Karpas-422 (cell line): Measurements from ENCODE around the gene TAS2R3. TPM values are rescaled to one million over a fixed set of nuclear protein-coding genes. Genes with fewer than 3 reads are reported as not detected.

Experiments
- DNase-seq: peaks from one replicate; pipeline ENCODE4 v3.0.0-alpha.2; 2015
- H2AFZ ChIP-seq: fragments of 200-600 bp; sonication (generic); 2 replicates; pipeline ENCODE4 v1.6.1; 2014; ENCODE audit warnings: antibody characterized with exemption, low read length, mixed read lengths
- H3K27ac ChIP-seq: fragments of 200-600 bp; sonication (generic); 2 replicates; pipeline ENCODE4 v1.5.1; 2014; ENCODE audit warnings: mild to moderate bottlenecking, low read length, moderate library complexity
- H3K27me3 ChIP-seq: fragments of 200-600 bp; sonication (generic); 2 replicates; pipeline ENCODE4 v1.6.1; 2014; ENCODE audit warnings: low read length, mixed read lengths
- H3K36me3 ChIP-seq: fragments of 200-600 bp; sonication (generic); 2 replicates; pipeline ENCODE4 v1.6.1; 2014; ENCODE audit warnings: low read length, mixed read lengths; ENCODE audit not compliant: insufficient read depth
- H3K4me1 ChIP-seq: fragments of 200-600 bp; sonication (generic); 2 replicates; pipeline ENCODE4 v1.6.1; 2014; ENCODE audit warnings: mild to moderate bottlenecking, low read length, mixed read lengths
- H3K4me2 ChIP-seq: fragments of 200-600 bp; sonication (generic); 2 replicates; pipeline ENCODE4 v1.6.1; 2014; ENCODE audit warnings: low read length, low read depth, mild to moderate bottlenecking; ENCODE audit not compliant: poor library complexity, severe bottlenecking
- H3K4me3 ChIP-seq: fragments of 200-600 bp; sonication (generic); 2 replicates; pipeline ENCODE4 v1.5.1; 2014; ENCODE audit warnings: mild to moderate bottlenecking, antibody characterized with exemption, low read length, mixed read lengths
- H3K79me2 ChIP-seq: fragments of 200-600 bp; sonication (generic); 2 replicates; pipeline ENCODE4 v1.6.1; 2014; ENCODE audit warnings: mild to moderate bottlenecking, low read length, mixed read lengths
- H3K9ac ChIP-seq: fragments of 200-600 bp; sonication (generic); 2 replicates; pipeline ENCODE4 v1.6.0; 2014; ENCODE audit warnings: low read length
- H3K9me2 ChIP-seq: fragments of 200-600 bp; sonication (generic), shearing (Covaris generic); replicated peaks from 2 replicates; pipeline ENCODE4 v1.6.0; 2014; ENCODE audit warnings: mild to moderate bottlenecking, low read length, moderate library complexity; ENCODE audit not compliant: insufficient read depth
- H3K9me3 ChIP-seq: fragments of 300-700, 200-600 bp; sonication (generic); 2 replicates; pipeline ENCODE4 v1.6.1; 2014; ENCODE audit warnings: low read length, mixed read lengths
- H4K20me1 ChIP-seq: fragments of 200-600 bp; sonication (generic); 2 replicates; pipeline ENCODE4 v1.6.1; 2014; ENCODE audit warnings: mild to moderate bottlenecking, antibody characterized with exemption, low read length, low read depth; ENCODE audit not compliant: insufficient read depth
- total RNA-seq: library from RNA; depleted of rRNA; stranded (reverse); fragments of >200 nt; shearing (Covaris generic); gene quantifications from 2 replicates; pipeline ENCODE4 v1.2.3, GENCODE V29; 2014; ENCODE audit warnings: low replicate concordance; rRNA removed

The TAS2R3 gene, protein sequence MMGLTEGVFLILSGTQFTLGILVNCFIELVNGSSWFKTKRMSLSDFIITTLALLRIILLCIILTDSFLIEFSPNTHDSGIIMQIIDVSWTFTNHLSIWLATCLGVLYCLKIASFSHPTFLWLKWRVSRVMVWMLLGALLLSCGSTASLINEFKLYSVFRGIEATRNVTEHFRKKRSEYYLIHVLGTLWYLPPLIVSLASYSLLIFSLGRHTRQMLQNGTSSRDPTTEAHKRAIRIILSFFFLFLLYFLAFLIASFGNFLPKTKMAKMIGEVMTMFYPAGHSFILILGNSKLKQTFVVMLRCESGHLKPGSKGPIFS
- 0.94 and 1.0 TPM in 2 replicates for total RNA-seq

DNA sequence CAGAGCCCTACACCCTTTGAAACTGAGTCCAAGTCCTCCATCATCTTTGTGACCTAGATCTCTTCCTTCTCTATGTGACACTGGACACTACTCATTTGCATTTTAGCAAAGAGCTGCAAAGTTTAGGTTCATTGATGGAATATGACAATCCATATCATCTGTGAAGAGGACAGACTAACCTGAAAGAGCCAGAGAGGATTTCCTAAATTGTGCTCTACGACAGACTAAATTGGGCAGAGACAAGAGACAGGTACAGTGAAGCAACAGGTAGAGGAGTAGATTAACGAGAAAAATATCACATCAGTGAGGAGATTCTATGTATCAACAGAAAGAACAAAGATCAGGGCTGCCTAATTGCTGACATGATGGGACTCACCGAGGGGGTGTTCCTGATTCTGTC lies at the start of gene TAS2R3:
TAS2R3 (plus strand) TSS at position 301 of the 400 bp plus-strand sequence; CDS start at position 363, 62 bp downstream.
- Histone ChIP-seq H3K9ac (no peak within 1 kb of the TSS), H4K20me1 (no peaks in the 10 kb centered on the region), H3K4me2 (no peak within 1 kb of the TSS), H3K9me2 (no peaks in the 10 kb centered on the region), H3K27me3 (no peaks in the 10 kb centered on the region), H3K4me1 (no peaks in the 10 kb centered on the region), H3K36me3 (peaks cover 3% of the 10 kb centered on the region; the same call in 1 of the 2 replicates), H3K27ac (no peak within 1 kb of the TSS), H3K79me2 (no peaks in the 10 kb centered on the region), H3K9me3 (no peaks in the 10 kb centered on the region), H2AFZ (no peak within 1 kb of the TSS), H3K4me3 (no peak within 1 kb of the TSS)
- no peak for DNase-seq

DNA sequence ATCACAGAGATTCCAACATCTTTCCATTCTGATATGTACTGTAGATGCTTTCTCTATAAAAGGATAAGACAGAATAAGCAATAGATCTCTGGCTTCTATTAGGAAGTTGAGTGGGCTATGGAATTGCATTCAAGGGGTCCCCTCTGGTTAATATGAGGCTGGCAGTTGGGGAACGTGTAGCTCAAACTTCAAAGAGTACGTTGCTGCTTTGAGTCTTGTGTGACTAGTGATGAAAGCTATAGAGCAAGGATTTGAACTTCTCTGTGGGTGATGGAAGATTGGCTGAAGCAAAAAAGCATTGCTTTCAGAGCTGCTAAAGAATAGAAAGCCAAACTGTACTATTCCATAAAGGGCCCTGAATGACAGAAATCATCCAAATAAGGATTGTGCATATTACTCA lies 49.3 kb upstream of the TAS2R3 start:
- DNase-seq: no peak
- H3K4me2 ChIP-seq: no peak overlapping the region
- H3K27me3 ChIP-seq: no peaks in the 10 kb centered on the region

DNA sequence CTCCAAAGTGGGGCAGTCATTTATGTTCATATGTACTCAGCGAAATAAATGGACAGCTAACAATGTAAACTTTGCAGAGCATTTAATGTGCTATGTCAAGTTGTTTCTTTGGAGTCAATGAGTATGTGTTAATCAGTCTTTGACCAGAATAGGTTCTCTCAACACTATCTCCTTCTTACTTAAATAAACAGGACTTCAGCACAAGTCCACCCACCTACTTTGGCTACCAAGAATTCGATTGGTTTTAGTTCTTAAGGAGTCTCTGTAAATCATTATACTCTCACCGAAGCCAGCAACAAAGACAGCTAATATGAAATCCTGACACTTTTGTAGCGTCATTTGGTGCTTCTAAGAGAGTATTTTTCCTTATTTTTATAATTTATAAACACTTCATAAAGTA lies 48.9 kb upstream of the TAS2R3 start:
- H3K9me3 ChIP-seq: no peaks in the 10 kb centered on the region
- H3K9me2 ChIP-seq: no peaks in the 10 kb centered on the region
- no peak overlapping the region for H3K4me3 ChIP-seq
- no peak overlapping the region for H3K9ac ChIP-seq
- no peaks in the 10 kb centered on the region for H3K36me3 ChIP-seq
- H3K79me2 ChIP-seq: no peaks in the 10 kb centered on the region
- H3K27me3 ChIP-seq: no peaks in the 10 kb centered on the region
- no peak overlapping the region for H3K4me2 ChIP-seq
- DNase-seq: no peak
- H2AFZ ChIP-seq: no peak overlapping the region
- H3K27ac ChIP-seq: no peak overlapping the region
- H4K20me1 ChIP-seq: no peaks in the 10 kb centered on the region
- H3K4me1 ChIP-seq: no peaks in the 10 kb centered on the region

More for the DNA sequence above, 49.3 kb upstream of the TAS2R3 start:
- no peak overlapping the region for H3K9ac ChIP-seq
- H3K9me3 ChIP-seq: no peaks in the 10 kb centered on the region
- no peaks in the 10 kb centered on the region for H3K36me3 ChIP-seq
- no peaks in the 10 kb centered on the region for H3K79me2 ChIP-seq
- no peak overlapping the region for H3K27ac ChIP-seq
- no peaks in the 10 kb centered on the region for H4K20me1 ChIP-seq
- no peak overlapping the region for H3K4me3 ChIP-seq
- no peaks in the 10 kb centered on the region for H3K4me1 ChIP-seq
- H3K9me2 ChIP-seq: no peaks in the 10 kb centered on the region
- H2AFZ ChIP-seq: no peak overlapping the region

DNA sequence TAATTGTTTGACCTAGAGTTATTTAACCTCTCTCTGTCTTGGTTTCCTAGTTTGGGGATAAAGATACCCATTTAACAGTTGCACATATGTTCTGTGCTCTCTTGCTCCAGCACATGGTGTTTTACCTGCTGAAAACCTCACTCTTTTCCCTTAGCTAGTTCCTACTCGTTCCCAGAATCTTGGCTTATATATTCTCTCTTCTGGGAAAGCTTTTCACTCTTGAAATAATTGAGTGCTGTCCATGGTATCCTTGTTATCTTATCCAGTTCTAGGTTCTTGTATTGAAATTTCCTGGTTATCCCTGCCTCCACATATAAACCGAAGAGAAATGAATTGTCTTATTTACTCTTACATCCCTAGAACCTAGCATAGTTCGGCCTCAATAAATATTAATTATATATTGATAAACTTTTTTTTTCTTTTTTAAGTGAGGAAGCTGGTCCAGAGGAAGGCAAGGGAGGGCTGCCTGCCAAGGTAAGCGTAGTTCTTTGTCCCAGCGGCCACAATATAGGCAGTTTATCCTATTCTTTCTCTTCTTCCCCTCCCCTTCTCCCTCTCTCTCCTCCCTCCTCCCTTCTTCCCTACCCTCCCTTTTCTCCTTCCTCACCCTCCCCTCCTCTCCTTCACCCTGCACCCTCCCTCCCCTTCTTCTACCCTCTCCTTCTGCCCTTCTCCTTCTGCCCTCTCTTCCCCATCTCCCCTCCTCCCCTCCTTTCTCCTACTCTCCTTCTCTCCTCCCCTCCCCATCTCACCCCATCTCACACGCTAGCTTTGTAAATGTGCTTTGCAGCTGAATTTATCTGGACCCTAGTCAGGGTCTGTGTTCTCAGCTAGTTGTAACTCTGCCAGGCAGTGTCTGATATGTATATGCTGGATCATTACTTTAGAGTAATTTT lies 47.9 kb upstream of the TAS2R3 start:
- Histone ChIP-seq H3K4me1 (no peaks in the 10 kb centered on the region), H3K27me3 (no peaks in the 10 kb centered on the region), H3K9ac (no peak overlapping the region), H3K4me3 (no peak overlapping the region), H4K20me1 (no peaks in the 10 kb centered on the region), H3K9me3 (no peaks in the 10 kb centered on the region), H3K4me2 (no peak overlapping the region), H3K79me2 (no peaks in the 10 kb centered on the region), H3K27ac (no peak overlapping the region), H2AFZ (no peak overlapping the region), H3K9me2 (no peaks in the 10 kb centered on the region), H3K36me3 (no peaks in the 10 kb centered on the region)
- no peak for DNase-seq

DNA sequence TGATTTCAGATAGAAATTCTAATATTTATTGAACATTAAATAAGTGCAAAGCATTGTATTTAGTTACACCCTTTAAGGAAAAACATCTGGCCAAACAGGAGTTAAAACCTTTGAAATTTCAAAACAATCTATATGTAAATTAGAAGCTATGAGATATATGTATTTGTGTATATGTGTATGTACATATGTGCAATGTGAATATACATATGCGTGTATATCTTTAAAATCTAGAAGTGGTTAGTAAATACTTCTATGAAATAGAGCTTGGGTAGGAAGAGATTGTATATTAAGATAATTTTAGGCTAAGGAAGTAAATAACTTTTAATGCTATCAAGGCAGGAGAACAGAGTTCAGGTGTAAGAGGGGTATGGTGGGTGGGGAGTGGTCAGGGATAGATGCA lies 46.4 kb upstream of the TAS2R3 start:
- no peaks in the 10 kb centered on the region for H4K20me1 ChIP-seq
- no peak overlapping the region for H3K9ac ChIP-seq
- H3K4me3 ChIP-seq: no peak overlapping the region
- H3K9me3 ChIP-seq: no peaks in the 10 kb centered on the region
- H3K79me2 ChIP-seq: no peaks in the 10 kb centered on the region
- no peak overlapping the region for H2AFZ ChIP-seq
- H3K9me2 ChIP-seq: no peaks in the 10 kb centered on the region
- no peak overlapping the region for H3K27ac ChIP-seq
- H3K27me3 ChIP-seq: no peaks in the 10 kb centered on the region
- H3K36me3 ChIP-seq: no peaks in the 10 kb centered on the region
- H3K4me2 ChIP-seq: no peak overlapping the region
- no peak for DNase-seq
- H3K4me1 ChIP-seq: no peaks in the 10 kb centered on the region

DNA sequence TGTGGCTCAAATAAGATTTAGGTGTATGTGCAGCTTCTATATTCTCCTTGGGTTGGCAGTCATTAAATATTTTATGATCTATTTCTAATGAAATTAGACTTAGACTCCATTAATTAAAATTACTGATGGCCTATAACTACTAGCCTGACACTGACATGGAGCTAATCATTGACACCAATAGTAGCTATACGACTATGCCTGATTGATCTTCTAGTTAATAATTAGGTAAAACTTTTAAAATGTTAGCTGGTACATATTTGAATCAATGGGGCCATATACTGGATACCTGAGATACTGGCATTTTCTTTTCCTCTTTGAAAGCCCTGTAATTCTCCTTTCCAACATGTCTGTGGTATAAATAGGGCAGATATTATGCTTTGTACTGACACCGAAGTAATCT lies 41.4 kb upstream of the TAS2R3 start:
- Histone ChIP-seq H3K36me3 (no peaks in the 10 kb centered on the region), H3K79me2 (no peaks in the 10 kb centered on the region), H3K4me2 (no peak overlapping the region), H3K9me2 (no peaks in the 10 kb centered on the region), H4K20me1 (no peaks in the 10 kb centered on the region), H3K27ac (no peak overlapping the region), H3K9me3 (no peaks in the 10 kb centered on the region), H3K27me3 (no peaks in the 10 kb centered on the region), H3K4me1 (no peaks in the 10 kb centered on the region), H2AFZ (no peak overlapping the region), H3K4me3 (no peak overlapping the region), H3K9ac (no peak overlapping the region)
- no peak for DNase-seq

DNA sequence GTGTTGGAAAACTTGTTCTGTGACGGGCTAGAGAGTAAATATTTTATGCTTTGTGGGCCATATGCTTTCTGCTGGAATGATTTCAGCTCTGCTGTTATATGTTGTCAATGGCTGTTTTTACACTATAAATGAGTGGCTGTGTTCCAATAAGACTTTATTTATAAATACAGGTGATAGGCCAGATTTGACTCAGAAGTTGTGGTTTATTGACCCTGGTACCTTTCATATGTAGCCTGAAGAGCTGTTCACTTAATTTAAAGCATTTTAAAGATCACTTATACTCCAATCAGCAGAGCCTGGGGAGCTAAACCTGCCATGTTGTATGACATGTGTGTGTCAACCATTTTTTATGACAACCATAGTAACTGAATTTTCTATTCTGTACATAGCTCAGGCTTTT lies 34.9 kb upstream of the TAS2R3 start:
- Histone ChIP-seq H3K4me1 (no peaks in the 10 kb centered on the region), H3K27ac (no peak overlapping the region)

DNA sequence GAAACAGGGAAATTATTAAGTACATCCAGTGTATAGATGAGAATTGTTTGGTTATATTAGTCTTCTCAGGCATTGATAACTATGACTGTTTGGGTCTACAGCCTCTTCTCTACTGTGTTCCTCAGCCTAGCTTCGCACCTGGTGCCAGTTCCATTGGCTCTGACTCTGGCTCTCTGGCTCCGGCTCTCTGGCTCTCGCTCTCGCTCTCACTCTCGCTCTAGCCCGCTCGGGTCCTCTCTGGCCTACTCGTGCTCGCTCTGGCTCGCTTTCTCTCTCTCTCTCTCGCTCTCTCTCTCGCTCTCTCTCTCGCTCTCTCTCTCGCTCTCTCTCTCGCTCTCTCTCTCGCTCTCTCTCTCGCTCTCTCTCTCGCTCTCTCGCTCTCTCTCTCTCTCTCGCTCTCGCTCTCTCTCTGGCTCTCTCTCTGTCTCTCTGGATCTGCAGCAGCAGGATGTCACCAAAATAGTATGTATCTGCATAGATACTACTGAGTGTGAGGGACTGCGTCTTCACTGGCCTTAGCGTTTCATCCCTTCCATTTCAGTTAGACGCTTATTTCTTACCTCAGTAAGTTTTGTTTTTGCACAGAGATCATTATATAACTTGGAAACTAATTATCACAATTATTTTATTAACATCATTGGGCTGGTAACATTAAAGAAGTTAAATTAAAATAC lies 32.3 kb upstream of the TAS2R3 start:
- H2AFZ ChIP-seq: no peak overlapping the region
- no peaks in the 10 kb centered on the region for H3K36me3 ChIP-seq
- H3K4me2 ChIP-seq: no peak overlapping the region
- no peaks in the 10 kb centered on the region for H3K79me2 ChIP-seq
- DNase-seq: no peak
- no peaks in the 10 kb centered on the region for H3K27me3 ChIP-seq
- peaks cover under 1% of the 10 kb centered on the region; the same call in 1 of the 2 replicates for H3K4me1 ChIP-seq
- H3K9ac ChIP-seq: no peak overlapping the region
- no peaks in the 10 kb centered on the region for H3K9me3 ChIP-seq
- no peaks in the 10 kb centered on the region for H3K9me2 ChIP-seq
- no peak overlapping the region for H3K27ac ChIP-seq
- no peaks in the 10 kb centered on the region for H4K20me1 ChIP-seq
- H3K4me3 ChIP-seq: no peak overlapping the region

More for the DNA sequence above, 34.9 kb upstream of the TAS2R3 start:
- H3K79me2 ChIP-seq: no peaks in the 10 kb centered on the region
- H2AFZ ChIP-seq: no peak overlapping the region
- no peak overlapping the region for H3K4me3 ChIP-seq
- H3K9ac ChIP-seq: no peak overlapping the region
- no peaks in the 10 kb centered on the region for H3K9me3 ChIP-seq
- no peaks in the 10 kb centered on the region for H4K20me1 ChIP-seq
- H3K4me2 ChIP-seq: no peak overlapping the region
- H3K9me2 ChIP-seq: no peaks in the 10 kb centered on the region
- no peaks in the 10 kb centered on the region for H3K27me3 ChIP-seq
- DNase-seq: no peak
- no peaks in the 10 kb centered on the region for H3K36me3 ChIP-seq
